Tibial nerve (tissue), 4 donors: ENCODE results near the gene PYCR2. TPM values are rescaled to one million over a fixed set of nuclear protein-coding genes. Genes with fewer than 3 reads are reported as not detected.
"Not testable (repeated sequence)": the region's sequence is repeated elsewhere in the genome, so short reads cannot be mapped to it uniquely, and the experiment has no call there.

Experiments used
- DNase-seq, 2 donors: peaks; one replicate each; pipeline ENCODE4 v3.0.0-alpha.2; 2019; ENCODE audit warnings: low spot score in 2 of 2
- H3K27ac ChIP-seq, 4 donors: fragments of 200-600 bp; sonication (generic) in 3 of 4; one replicate each; pipeline ENCODE4 v1.5.1; 2017 to 2019; ENCODE audit warnings: mild to moderate bottlenecking in 1 of 4
- H3K27me3 ChIP-seq, 2 donors: fragments of 200-600 bp; sonication (generic) in 1 of 2; one replicate each; pipeline versions ENCODE4 v1.5.1 to v1.6.0; 2017 to 2019
- H3K36me3 ChIP-seq, 3 donors: fragments of 200-600 bp; sonication (generic); one replicate each; pipeline ENCODE4 v1.5.1; 2018 to 2019
- H3K4me1 ChIP-seq, 4 donors: fragments of 200-600 bp; sonication (generic) in 3 of 4; one replicate each; pipeline ENCODE4 v1.5.1; 2017 to 2019
- H3K4me3 ChIP-seq, 4 donors: fragments of 200-600 bp; sonication (generic) in 3 of 4; one replicate each; pipeline ENCODE4 v1.5.1; 2017 to 2019; ENCODE audit warnings: mild to moderate bottlenecking in 1 of 4, moderate library complexity in 1 of 4
- H3K9me3 ChIP-seq, 4 donors: fragments of 200-600 bp; sonication (generic) in 3 of 4; one replicate each; pipeline ENCODE4 v1.5.1; 2017 to 2019
- EP300 ChIP-seq, 2 donors: sonication (generic); formaldehyde crosslinking; IDR thresholded peaks; one replicate each; pipeline ENCODE4 v1.6.1; 2017; ENCODE audit warnings: antibody characterized with exemption in 2 of 2, mild to moderate bottlenecking in 1 of 2
- POLR2A ChIP-seq, 2 donors: fragments of 450-650 bp; IDR thresholded peaks; one replicate each; pipeline ENCODE4 v1.6.1; 2017; ENCODE audit warnings: antibody characterized with exemption in 2 of 2, mild to moderate bottlenecking in 2 of 2, moderate library complexity in 2 of 2
- WGBS, 2 donors: methylation state at CpG; one replicate each; pipeline ENCODE4 v1.1.5; 2018; 5-methylcytosine and 5-hydroxymethylcytosine counted together
- total RNA-seq, 4 donors: library from RNA; depleted of rRNA; stranded (reverse); fragments of >200 nt; gene quantifications; one replicate each; pipeline ENCODE4 v1.1.0, GENCODE V29; 2016
- TF ChIP-seq, protein P1 (sequence below), 5 experiments: fragments of 200-600 bp in 3 of 5; fragments of 450-650 bp in 2 of 5; sonication (generic) in 3 of 5; IDR thresholded peaks; one replicate each; pipeline ENCODE4 v1.5.1; 2016 to 2019; ENCODE audit warnings: antibody characterized with exemption in 5 of 5, mild to moderate bottlenecking in 3 of 5, moderate library complexity in 2 of 5

The PYCR2 gene
- total RNA-seq, 4 donors from 2014 or later = 54.2 to 80.8 (median 59.0) TPM

DNA sequence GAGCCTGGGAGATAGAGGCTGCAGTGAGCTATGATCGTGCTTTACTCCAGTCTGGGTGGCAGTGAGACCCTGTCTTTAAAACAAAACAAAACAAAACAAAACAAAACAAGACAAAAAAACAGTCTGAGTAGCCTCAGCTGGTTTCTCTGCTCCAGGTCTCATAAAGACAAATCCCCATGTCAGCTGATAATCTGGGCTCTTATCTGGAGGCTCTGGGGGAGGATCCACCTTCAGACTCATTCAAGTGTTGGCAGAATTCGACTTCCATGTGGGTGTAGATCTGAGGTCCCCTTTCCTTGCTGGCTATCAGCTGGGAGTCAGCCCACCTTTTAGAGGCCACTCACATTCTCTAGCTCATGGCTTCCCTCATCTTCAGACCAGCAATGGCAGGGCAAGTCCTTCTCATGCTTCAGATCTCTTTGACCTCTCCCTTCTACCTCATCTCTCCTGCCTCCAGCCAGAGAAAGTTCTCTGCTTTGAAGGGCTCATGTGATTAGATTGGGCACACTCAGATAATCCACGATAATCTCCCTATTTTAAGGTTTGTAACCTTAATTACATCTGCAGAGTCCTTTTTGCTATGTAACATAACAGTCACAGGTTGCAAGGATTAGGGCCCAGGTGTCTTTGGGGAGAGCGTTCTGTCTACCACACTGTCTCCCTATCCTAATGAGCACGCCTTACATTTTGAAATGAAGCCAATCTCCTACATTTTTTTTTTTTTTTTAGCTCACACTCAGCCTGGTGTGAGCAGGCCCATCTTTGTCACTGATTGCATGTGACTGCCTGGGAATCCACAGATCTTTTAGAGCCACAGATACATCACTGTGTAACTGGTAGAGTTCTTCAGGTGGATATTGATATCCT lies 7.5 kb upstream of the PYCR2 start:
- TF ChIP-seq POLR2A (IDR thresholded peaks at IDR 0.05) (no peak), EP300 (IDR thresholded peaks at IDR 0.05) (no peak)
- TF ChIP-seq, protein P1, sequence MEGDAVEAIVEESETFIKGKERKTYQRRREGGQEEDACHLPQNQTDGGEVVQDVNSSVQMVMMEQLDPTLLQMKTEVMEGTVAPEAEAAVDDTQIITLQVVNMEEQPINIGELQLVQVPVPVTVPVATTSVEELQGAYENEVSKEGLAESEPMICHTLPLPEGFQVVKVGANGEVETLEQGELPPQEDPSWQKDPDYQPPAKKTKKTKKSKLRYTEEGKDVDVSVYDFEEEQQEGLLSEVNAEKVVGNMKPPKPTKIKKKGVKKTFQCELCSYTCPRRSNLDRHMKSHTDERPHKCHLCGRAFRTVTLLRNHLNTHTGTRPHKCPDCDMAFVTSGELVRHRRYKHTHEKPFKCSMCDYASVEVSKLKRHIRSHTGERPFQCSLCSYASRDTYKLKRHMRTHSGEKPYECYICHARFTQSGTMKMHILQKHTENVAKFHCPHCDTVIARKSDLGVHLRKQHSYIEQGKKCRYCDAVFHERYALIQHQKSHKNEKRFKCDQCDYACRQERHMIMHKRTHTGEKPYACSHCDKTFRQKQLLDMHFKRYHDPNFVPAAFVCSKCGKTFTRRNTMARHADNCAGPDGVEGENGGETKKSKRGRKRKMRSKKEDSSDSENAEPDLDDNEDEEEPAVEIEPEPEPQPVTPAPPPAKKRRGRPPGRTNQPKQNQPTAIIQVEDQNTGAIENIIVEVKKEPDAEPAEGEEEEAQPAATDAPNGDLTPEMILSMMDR (IDR thresholded peaks at IDR 0.05) = no peak
- Histone ChIP-seq H3K9me3 (no peaks in the 10 kb centered on the region), H3K27ac (no peak overlapping the region), H3K36me3 (no peaks in the 10 kb centered on the region), H3K27me3 (no peaks in the 10 kb centered on the region), H3K4me1 (no peaks in the 10 kb centered on the region), H3K4me3 (no peak overlapping the region)
- no peak for DNase-seq
- 82 to 86% methylated on average over 5 of the region's 5 CpGs for WGBS, 2 donors

DNA sequence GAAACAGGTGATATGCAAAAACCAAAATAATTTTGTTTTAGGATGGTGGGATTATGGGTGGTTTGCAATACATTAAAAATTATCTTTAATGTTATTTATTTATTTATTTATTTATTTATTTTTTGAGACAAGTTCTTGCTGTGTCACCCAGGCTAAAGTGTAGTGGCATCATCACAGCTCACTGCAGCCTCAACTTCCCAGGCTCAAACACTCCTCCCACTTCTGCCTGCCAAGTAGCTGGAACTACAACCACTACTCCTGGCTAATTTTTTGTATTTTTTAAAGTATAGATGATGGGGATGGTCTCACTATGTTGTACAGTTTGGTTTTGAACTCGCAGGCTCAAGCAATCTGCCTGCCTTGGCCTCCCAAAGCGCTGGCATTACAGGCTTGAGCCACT lies 6.5 kb upstream of the PYCR2 start:
- no peaks in the 10 kb centered on the region for H3K4me1 ChIP-seq
- no peak for DNase-seq
- H3K27ac ChIP-seq = no peak overlapping the region
- TF ChIP-seq, protein P1 (IDR thresholded peaks at IDR 0.05) = no peak
- no peak for TF ChIP-seq EP300 (IDR thresholded peaks at IDR 0.05)
- no peak for TF ChIP-seq POLR2A (IDR thresholded peaks at IDR 0.05)
- H3K36me3 ChIP-seq = no peaks in the 10 kb centered on the region
- H3K27me3 ChIP-seq = no peaks in the 10 kb centered on the region
- H3K4me3 ChIP-seq = no peak overlapping the region
- 94 to 98% methylated on average over 2 of the region's 2 CpGs for WGBS, 2 donors
- no peaks in the 10 kb centered on the region for H3K9me3 ChIP-seq

DNA sequence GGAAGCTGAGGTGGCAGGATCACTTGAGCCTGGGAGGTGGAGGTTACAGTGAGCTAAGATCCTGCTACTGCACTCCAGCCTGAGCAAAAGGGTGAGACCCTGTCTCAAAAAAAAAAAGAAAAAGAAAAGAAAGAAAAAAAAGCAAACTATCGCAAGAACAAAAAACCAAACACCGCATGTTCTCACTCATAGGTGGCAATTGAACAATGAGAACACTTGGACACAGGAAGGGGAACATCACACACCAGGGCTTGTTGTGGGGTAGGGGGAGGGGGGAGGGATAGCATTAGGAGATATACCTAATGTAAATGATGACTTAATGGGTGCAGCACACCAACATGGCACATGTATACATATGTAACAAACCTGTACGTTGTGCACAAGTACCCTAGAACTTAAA lies 5.4 kb upstream of the PYCR2 start:
- not testable (repeated sequence) for H3K27me3 ChIP-seq, H3K9me3 ChIP-seq, H3K27ac ChIP-seq, H3K4me3 ChIP-seq, DNase-seq, H3K4me1 ChIP-seq, H3K36me3 ChIP-seq
- WGBS, 2 donors = 94 to 95% methylated on average over 3 of the region's 3 CpGs

DNA sequence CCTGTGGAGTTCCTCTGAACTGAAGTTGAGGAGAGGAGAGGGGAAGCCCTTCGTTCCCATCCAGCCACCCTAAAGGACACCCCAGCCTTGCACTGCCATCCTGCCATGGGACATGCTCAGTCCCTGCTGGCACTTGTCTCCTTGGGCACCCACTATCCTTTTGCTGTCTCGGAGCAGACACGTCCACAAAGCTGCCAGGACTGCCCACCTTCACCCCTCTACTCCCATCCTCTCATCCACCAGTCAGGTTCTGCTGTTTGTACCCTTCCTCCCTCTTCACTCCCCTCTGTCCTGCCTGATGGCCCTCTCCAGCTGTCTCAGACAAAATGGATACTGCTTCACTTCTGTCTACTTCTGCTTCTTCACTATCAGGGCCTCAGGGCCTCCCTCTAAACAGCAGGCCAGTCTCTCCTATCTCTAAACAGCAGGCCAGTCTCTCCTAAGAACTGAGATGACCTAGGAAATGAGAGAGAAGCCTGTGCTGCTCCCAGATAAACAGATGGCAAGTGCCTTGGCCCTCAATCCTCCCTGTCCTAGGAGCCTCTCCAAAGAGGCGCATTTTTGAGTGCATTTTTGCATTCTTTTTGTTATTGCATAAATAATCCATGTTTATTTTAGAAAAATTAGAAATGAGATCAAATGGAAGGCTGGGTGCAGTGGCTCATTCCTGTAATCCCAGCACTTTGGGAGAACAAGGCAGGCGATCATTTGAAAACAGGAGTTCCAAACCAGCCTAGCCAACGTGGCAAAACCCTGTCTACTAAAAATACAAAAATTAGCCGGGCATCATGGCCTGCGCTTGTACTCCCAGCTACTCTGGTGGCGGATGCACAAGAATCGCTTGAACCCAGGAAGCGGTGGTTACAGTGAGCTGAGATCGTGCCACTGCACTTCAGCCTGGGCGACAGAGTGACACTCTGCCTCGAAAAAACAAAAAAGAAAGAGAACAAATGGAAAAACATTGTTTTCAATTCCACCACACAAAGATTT lies 4.4 kb upstream of the PYCR2 start:
- Histone ChIP-seq H3K27ac (no peak overlapping the region), H3K27me3 (no peaks in the 10 kb centered on the region), H3K9me3 (no peaks in the 10 kb centered on the region), H3K4me1 (peaks cover 0 to 8% (median 0%) of the 10 kb centered on the region in 4 donors), H3K36me3 (no peaks in the 10 kb centered on the region), H3K4me3 (no peak overlapping the region)
- TF ChIP-seq EP300 (IDR thresholded peaks at IDR 0.05) (no peak), POLR2A (IDR thresholded peaks at IDR 0.05) (no peak)
- TF ChIP-seq, protein P1 (IDR thresholded peaks at IDR 0.05) = no peak
- 84 to 91% methylated on average over 14 of the region's 14 CpGs for WGBS, 2 donors
- DNase-seq = no peak

DNA sequence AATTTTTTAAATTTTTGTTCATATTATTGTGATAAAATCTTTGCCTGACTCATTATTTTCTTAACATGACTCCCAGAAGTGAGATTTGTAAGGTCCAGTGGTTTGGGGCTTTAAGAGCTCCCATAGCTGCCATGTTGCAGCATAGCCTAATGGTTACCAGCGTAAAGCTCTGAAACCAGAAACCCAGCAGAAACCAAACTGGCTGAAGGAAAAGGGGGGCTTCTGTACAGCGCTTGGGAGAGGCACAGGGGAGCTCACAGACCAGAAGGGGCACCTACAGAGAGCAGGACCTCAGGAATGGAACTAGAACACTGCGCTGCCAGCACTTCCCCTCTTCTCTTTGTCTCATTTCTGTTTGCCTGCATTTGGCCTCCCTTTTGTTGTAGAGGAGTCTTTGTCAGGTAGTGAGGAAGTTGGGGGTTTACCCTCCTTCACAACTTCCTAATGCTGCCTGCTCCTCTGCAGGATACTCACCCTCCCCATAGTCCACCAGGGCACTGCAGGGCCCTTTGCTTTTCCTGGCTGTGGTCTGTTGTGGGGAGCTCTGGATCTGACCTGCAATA lies 2.6 kb upstream of the PYCR2 start:
- Histone ChIP-seq H3K27me3 (no peaks in the 10 kb centered on the region), H3K4me1 (peaks cover 0 to 21% (median 5%) of the 10 kb centered on the region in 4 donors), H3K27ac (no peak overlapping the region), H3K9me3 (no peaks in the 10 kb centered on the region), H3K36me3 (peaks cover 0 to 9% (median 0%) of the 10 kb centered on the region in 3 donors), H3K4me3 (no peak overlapping the region)
- TF ChIP-seq, protein P1 (IDR thresholded peaks at IDR 0.05) = no peak
- no peak for TF ChIP-seq POLR2A (IDR thresholded peaks at IDR 0.05)
- DNase-seq = no peak
- WGBS, 2 donors = 85 to 92% methylated on average over 3 of the region's 3 CpGs
